HG03457 (cell line): ENCODE data around the gene STUB1.

ENCODE experiments used
- ATAC-seq: cut with Tn5 transposase; IDR thresholded peaks from one replicate; pipeline ENCODE4 v1.9.1; 2021; ENCODE audit warnings: moderate number of reproducible peaks; ENCODE audit not compliant: unreplicated experiment

STUB1 gene

GRCh38 chr16:662597-662996 is 17.6 kb upstream of the STUB1 start:
- ATAC-seq = no peak

- ATAC-seq = no peak
Observed at GRCh38 chr16:666572-666971, 13.6 kb upstream of the STUB1 start.

DNA sequence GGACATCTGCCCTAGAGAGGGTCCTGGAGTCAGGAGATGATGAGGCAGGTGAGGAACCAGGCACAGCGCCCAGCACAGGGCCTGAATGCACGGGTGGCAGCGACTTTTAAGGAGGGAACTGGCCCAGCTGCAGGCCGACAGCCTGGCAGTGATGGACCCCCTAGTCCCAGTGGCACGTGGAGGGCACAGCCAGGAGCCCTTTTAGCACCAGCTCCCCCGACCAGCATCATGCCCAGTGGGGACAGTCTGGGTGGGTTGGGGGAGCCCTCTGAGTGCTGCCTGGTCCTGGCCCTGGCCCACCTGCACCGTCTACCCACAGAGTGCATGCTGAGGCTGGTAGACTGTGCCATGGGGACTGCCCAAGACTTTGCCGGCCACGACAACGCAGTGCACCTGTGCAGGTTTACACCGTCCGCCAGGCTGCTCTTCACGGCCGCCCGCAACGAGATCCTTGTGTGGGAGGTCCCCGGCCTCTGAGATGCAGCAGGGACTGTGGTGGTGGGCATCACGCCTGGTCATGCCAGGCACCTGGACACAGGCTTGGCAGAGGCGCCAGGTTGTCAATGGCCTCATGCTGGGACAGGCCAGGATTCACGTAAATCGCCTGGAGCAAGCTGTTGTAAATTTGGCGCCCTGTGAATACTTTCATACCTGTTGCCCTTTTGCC is 13.0 kb upstream of the STUB1 start:
- ATAC-seq = no peak

GRCh38 chr16:667780-668518 is 12.3 kb upstream of the STUB1 start, which contains the start of gene RHOT2:
TSS of gene RHOT2 (plus strand) at chr16:668132. CDS start at chr16:668200, 68 bp downstream.
- ATAC-seq = peak; percentile 66

GRCh38 chr16:668519-669171 is 11.6 kb upstream of the STUB1 start:
- no peak for ATAC-seq

DNA sequence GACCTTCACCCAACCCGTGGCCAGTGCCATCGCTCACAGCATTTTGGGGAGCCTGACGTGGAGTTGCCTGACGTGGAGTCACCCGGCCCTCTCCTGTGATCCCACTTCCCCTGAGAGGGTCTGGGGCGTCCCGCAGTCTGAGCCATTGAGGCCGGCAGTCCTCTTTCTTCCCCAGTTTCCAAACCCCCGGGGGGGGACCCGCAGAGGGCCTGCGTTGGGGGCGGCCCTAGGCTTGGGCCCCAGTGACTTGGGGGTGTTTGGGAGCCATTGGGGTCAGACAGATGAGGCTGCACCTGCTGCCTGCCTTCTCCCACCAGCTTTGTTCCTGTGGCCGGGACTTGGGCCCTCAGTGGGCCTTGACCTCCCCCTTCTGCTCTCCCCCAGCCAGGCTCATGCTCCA is 10.5 kb upstream of the STUB1 start:
- no peak for ATAC-seq

- no peak for ATAC-seq
Observed at GRCh38 chr16:670485-671352, 9.5 kb upstream of the STUB1 start.

- ATAC-seq = no peak
Observed at GRCh38 chr16:671353-672131, 8.7 kb upstream of the STUB1 start.

DNA sequence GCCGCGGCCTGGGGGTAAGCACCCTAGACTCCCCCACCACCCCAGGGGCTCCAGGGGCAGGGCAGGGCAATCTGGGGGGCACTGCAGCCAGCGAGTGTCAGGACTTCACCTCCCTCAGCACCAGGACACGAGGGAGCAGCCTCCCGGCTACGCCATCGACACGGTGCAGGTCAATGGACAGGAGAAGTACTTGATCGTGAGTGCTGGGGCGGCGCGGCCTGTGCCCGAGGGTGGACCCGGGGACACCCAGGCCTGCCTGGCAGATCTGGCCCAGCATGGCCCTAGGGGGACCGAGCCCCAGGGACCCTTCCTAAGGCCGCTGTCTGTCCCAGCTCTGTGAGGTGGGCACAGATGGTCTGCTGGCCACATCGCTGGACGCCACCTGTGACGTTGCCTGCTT is 7.8 kb upstream of the STUB1 start:
- no peak for ATAC-seq

DNA sequence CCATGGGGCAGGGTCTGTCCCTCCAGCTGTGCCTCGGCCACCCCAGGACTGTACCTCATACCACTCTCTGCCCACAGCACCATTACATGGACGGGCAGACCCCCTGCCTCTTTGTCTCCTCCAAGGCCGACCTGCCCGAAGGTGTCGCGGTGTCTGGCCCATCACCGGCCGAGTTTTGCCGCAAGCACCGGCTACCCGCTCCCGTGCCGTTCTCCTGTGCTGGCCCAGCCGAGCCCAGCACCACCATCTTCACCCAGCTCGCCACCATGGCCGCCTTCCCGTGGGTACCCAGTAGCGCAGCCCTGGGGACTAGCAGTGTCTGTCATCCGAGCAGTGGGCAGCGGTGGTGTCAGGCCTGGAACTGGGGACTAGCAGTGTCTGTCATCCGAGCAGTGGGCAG is 7.4 kb upstream of the STUB1 start:
- no peak for ATAC-seq

DNA sequence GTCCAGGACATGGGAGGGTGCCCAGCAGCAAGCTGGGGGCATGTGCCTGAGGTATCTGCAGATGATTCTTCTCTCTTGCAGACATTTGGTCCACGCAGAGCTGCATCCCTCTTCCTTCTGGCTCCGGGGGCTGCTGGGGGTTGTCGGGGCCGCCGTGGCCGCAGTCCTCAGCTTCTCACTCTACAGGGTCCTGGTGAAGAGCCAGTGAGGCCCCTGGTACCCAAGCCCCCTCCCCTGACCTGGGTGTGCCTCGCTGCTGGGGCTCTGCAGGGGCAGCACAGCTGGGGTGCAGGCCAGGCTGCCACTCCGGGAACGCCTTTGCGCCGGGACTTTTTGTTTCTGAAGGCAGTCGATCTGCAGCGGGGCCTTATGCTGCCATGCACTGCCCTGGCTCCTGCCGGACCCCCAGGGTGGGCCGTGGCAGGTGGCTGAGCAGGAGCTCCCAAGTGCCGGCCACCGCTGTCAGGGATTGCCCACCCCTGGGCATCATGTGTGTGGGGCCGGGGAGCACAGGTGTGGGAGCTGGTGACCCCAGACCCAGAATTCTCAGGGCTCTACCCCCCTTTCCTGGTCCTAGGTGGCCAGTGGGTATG is 6.7 kb upstream of the STUB1 start:
- no peak for ATAC-seq

- no peak for ATAC-seq
Observed at GRCh38 chr16:674214-674881, 5.9 kb upstream of the STUB1 start.

- no peak for ATAC-seq
Observed at GRCh38 chr16:674968-675883, 5.0 kb upstream of the STUB1 start, which contains the start of gene RHBDL1. TSS of gene RHBDL1 (plus strand) at chr16:675671. CDS start at chr16:675791, 120 bp downstream.

DNA sequence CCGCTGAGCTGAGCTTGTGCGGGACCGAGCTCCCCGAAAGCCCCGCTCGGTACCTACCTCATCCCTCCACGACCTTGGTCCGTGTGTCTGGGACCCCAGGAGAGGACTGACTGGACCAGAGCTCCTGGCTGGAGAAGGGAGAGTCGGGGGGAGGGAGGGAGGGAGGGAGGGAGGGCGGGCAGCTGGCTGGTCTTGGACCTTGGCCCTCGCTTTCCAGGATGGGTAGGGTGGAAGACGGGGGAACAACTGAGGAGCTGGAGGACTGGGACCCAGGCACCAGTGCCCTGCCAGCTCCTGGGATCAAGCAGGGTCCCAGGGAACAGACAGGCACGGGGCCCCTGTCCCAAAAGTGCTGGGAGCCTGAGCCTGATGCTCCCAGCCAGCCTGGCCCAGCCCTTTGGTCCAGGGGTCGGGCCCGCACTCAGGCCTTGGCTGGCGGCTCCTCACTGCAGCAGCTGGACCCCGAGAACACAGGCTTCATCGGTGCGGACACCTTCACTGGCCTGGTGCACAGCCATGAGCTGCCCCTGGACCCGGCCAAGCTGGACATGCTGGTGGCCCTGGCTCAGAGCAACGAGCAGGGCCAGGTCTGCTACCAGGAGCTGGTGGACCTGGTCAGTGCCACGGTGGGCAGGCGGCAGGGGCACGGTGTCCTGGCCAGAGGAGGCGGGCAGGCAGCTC is 4.2 kb upstream of the STUB1 start:
- no peak for ATAC-seq

DNA sequence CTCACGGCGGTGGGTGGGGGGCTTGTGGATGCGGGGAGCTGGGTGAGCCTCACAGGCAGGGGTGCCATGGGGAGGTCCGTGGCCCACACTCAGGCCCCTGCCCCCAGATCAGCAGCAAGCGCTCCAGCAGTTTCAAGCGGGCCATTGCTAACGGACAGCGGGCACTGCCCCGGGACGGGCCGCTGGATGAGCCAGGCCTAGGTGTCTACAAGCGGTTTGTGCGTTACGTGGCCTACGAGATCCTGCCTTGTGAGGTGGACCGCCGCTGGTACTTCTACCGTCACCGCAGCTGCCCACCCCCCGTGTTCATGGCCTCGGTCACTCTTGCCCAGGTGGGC is 3.7 kb upstream of the STUB1 start:
- ATAC-seq = no peak

GRCh38 chr16:676913-677312 is 3.3 kb upstream of the STUB1 start:
- no peak for ATAC-seq

DNA sequence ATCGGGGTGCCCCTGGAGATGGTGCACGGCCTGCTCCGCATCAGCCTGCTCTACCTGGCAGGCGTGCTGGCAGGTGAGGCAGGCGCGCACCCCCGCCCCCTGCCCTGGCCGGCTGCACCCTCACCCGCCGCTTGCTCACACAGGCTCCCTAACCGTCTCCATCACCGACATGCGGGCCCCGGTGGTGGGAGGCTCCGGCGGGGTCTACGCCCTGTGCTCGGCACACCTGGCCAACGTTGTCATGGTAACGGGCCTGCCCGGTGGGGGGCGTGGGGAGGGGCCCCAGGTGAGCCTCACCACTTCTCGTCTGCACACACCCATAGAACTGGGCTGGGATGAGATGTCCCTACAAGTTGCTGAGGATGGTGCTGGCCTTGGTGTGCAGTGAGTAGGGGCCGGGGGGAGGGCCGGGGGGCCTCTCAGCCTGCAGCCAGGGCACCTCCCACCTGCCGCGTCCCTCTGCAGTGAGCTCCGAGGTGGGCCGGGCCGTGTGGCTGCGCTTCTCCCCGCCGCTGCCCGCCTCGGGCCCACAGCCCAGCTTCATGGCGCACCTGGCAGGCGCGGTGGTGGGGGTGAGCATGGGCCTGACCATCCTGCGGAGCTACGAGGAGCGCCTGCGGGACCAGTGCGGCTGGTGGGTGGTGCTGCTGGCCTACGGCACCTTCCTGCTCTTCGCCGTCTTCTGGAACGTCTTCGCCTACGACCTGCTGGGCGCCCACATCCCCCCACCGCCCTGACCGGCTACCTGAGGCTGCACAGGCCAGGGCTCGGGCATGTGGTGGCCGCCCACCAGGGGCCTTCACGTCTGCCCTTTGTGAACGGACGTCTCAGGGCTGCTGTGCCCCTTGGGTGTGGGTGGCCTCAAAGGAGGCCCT is 2.7 kb upstream of the STUB1 start:
- no peak for ATAC-seq
